ENCODE data around the gene USP7. TPM values are rescaled to one million over a fixed set of nuclear protein-coding genes. Genes with fewer than 3 reads are reported as not detected.
"Not testable (repeated sequence)": the region's sequence is repeated elsewhere in the genome, so short reads cannot be mapped to it uniquely, and the experiment has no call there.

The USP7 gene
- total RNA-seq, 1 donor from 2014 or later: 41.3 TPM

DNA sequence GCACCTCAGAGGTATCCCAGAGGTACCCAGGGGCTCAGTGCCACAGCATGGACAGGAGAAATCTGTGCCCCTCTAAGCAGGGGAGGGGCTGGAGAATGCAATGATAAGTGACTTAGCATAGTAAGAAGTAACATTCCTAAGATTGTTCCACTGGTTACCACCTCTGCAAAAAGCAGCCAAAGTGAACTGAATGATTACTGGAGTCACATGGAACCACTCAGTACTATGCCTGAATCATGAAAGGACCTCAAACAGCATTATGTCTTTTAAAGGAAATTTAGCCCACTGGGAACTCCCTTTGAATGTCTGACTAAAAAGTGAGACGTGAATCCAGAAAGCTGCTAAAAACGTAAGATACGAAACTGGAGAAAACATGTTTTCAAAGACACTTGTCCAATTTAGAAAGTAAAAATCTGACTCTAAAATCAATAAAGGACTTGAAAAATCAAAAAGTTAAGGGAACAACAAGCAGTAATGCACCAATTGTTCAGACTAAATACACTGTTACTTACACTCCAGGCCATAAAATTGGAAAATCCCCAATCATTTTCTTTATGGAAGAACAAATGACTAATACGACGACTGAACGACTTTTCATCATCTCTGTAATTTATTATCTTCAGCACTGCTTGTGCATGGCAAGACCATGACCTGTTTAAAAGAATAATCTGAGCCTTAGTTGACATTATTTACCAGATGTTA, 42.9 kb downstream of the USP7 start:
- TF ChIP-seq CTCF (IDR thresholded peaks at IDR 0.05; ENCODE audit: insufficient read depth, low read length, severe bottlenecking): no peak
- no peak for FAIRE-seq
- H3K36me3 ChIP-seq (ENCODE audit: control insufficient read depth, insufficient read depth, low read length): peaks cover 21% of the 10 kb centered on the region
- no peak overlapping the region for H3K4me3 ChIP-seq (ENCODE audit: low read depth, low read length)
- no peak for DNase-seq (ENCODE audit: low read depth)
- H3K27me3 ChIP-seq (ENCODE audit: control insufficient read depth, insufficient read depth, low read length): no peaks in the 10 kb centered on the region

DNA sequence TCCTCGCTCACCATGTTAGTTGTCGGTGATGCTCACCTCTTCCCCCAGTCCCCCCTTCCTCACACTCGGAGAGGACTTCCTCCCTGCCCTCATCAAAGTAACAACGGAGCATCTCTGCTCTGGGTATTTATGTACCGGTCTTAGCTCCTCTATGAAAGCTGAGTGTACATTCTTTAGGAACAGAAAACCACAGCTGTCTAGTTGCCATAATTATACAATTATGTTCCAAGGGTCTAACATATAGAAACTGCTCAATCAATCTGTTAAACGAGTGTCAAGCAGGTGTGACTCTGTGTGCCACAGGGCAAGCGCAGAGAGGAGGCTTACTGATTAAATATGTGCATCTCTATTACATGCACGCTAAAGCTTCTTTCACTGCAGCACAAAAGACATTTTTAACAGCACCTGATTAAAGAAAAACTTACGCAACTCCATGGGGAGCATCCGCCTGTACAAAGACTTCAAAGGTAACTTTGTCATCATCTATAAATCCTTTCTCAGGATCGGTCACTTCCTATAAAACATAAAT, 43.7 kb downstream of the USP7 start:
- no peak for TF ChIP-seq CTCF (IDR thresholded peaks at IDR 0.05; ENCODE audit: insufficient read depth, low read length, severe bottlenecking)
- FAIRE-seq: no peak

DNA sequence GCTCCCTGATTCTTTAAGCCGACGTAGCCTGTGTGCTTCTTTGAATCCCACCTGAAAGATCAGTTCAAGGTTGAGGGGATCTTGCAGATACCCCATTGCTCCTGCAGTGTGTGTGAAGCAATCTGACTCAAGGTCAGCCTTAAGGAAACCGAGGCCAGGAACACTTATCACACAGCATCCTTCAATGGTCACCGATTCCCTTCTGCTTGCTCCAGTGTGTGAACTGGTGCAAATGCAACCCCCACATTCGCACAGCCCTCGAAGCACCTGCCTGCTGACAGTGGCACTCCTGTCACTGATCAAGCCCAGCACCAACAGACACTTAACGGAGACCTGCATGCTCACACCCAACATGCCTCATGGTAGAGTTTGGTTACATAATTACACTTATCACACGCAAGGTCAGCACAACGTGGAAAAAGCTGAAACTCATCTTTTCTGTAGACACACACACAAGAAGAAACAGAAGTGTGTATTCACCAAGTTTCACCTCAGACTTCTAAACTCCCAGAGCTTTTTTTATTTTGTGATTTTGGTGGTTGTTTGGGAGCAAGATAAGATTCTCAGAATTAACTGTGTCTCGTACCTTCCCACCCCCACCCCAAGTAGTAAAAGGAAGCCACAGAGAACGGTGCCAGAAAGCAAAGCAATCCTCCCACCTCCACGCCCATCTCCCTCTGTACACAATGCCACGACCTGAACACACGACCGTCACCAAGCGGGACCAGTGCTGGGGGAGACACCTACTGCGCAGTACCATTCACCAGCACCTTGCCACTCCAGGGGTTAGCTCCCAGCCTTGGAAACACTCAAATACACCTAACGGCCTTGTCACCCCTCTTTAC, 44.4 kb downstream of the USP7 start:
- no peak for DNase-seq (ENCODE audit: low read depth)
- no peak for TF ChIP-seq CTCF (IDR thresholded peaks at IDR 0.05; ENCODE audit: insufficient read depth, low read length, severe bottlenecking)
- FAIRE-seq: no peak
- Histone ChIP-seq H3K36me3 (ENCODE audit: control insufficient read depth, insufficient read depth, low read length) (peaks cover 22% of the 10 kb centered on the region), H3K27me3 (ENCODE audit: control insufficient read depth, insufficient read depth, low read length) (no peaks in the 10 kb centered on the region), H3K4me3 (ENCODE audit: low read depth, low read length) (no peak overlapping the region)

More for the DNA sequence above, 43.7 kb downstream of the USP7 start:
- no peak for DNase-seq (ENCODE audit: low read depth)
- H3K36me3 ChIP-seq (ENCODE audit: control insufficient read depth, insufficient read depth, low read length): peaks cover 22% of the 10 kb centered on the region
- H3K4me3 ChIP-seq (ENCODE audit: low read depth, low read length): no peak overlapping the region
- H3K27me3 ChIP-seq (ENCODE audit: control insufficient read depth, insufficient read depth, low read length): no peaks in the 10 kb centered on the region

DNA sequence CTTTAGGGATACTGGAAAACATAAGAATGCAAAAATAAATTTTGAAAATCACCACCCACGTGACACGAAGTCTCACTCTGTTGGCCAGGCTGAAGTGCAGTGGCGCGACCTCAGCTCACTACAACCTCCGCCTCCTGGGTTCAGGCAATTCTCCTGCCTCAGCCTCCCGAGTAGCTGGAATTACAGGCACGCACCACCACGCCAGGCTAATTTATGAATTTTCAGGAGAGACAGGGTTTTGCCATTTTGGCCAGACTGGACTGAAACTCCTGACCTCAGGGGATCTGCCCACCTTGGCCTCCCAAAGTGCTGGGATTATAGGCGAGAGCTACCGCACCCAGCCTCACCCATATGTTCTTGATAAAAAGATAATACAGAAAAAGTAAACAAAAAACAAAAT, 46.4 kb downstream of the USP7 start:
- DNase-seq (ENCODE audit: low read depth); H3K27me3 ChIP-seq (ENCODE audit: control insufficient read depth, insufficient read depth, low read length); FAIRE-seq; H3K4me3 ChIP-seq (ENCODE audit: low read depth, low read length): not testable (repeated sequence)
- peaks cover 17% of the 10 kb centered on the region for H3K36me3 ChIP-seq (ENCODE audit: control insufficient read depth, insufficient read depth, low read length)

DNA sequence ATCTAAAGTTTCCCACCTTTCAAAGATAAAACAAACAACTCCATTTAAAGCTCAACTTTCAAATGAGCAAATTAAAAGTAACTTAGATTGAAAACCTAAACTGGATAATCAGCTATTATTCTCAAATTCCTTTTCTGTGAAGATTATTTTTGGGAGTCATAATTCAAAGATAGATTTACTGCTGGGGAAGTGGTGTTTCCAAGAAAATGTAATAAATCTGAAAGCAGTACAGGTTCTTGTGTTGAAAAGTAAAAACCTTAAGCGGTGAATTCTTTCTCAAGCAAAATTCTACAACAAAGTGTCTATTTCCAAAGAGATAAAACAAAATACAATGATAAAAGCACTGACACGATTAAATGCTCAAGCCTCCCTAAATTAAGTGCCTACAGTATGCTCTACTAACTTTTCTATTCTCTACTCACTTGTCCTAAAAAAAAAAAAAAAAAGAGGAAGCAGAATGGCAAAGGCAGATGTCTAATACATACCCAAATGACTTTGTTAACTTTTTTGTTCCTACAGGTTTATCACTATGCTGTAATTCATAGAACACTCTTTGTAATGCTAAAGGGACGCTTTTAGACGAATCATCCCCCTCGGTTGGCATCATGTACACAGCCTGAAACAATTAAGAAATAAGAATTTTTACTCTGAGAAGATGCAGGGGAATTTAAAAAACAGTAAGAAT, 47.0 kb downstream of the USP7 start:
- H3K4me3 ChIP-seq (ENCODE audit: low read depth, low read length): no peak overlapping the region
- H3K27me3 ChIP-seq (ENCODE audit: control insufficient read depth, insufficient read depth, low read length): no peaks in the 10 kb centered on the region
- DNase-seq (ENCODE audit: low read depth) (no peak), FAIRE-seq (no peak)
- peaks cover 17% of the 10 kb centered on the region for H3K36me3 ChIP-seq (ENCODE audit: control insufficient read depth, insufficient read depth, low read length)
- no peak for TF ChIP-seq CTCF (IDR thresholded peaks at IDR 0.05; ENCODE audit: insufficient read depth, low read length, severe bottlenecking)
